HepG2 (cell line): ENCODE measurements around the gene DGCR2. TPM values are rescaled to one million over a fixed set of nuclear protein-coding genes. Genes with fewer than 3 reads are reported as not detected.

ENCODE experiments used
- ATAC-seq: fragments of 200-7000 bp; cut with Tn5 transposase; 3 replicates; pipeline ENCODE4 v1.9.1; 2020; ENCODE audit warnings: mild to moderate bottlenecking, moderate library complexity
- BruUV-seq: library from RNA; stranded (reverse); fragments of 400-500 nt; replicated peaks from 2 replicates; lab custom pipeline; 2021; lab: Mats Ljungman, UMichigan
- CTCF ChIA-PET: fragments of 300-600 bp; formaldehyde crosslinking; extraction: SDS; loops from one replicate; lab custom pipeline; 2021; ENCODE audit warnings: low total read pairs, inconsistent platforms, low intra/inter-chr PET ratio; lab: Yijun Ruan, JAX
- POLR2A ChIA-PET: fragments of 350-600 bp; sonication (Branson Sonifier 250); formaldehyde crosslinking; loops from one replicate; lab custom pipeline; 2020; ENCODE audit warnings: antibody characterized with exemption, inconsistent platforms; lab: Yijun Ruan, JAX
- DNase-seq: peaks from one replicate; pipeline ENCODE4 v3.0.0-alpha.2; 2015; ENCODE audit warnings: low spot score
- FAIRE-seq: peaks from 3 replicates; lab custom pipeline; 2011; peaks lifted over from hg19 to GRCh38; lab: Jason Lieb, UNC
- H2AFZ ChIP-seq: one replicate; pipeline ENCODE4 v1.6.1; 2011; ENCODE audit warnings: low read length, inconsistent platforms
- H3K27ac ChIP-seq: fragments of 300-600 bp; 3 replicates; pipeline ENCODE4 v1.8.0; 2011; ENCODE audit warnings: mixed run types, mild to moderate bottlenecking, mixed read lengths, low read length, inconsistent platforms; ENCODE audit not compliant: insufficient read depth; ENCODE audit errors: extremely low read length
- H3K27me3 ChIP-seq, 2 experiments: fragments of 200-600 bp in 1 of 2; 2 replicates in 1 of 2; 3 replicates in 1 of 2; pipeline versions ENCODE4 v1.6.0 to v1.8.0; 2011; ENCODE audit warnings: low read length in 2 of 2, mild to moderate bottlenecking in 2 of 2, moderate library complexity in 2 of 2, inconsistent platforms in 1 of 2; ENCODE audit not compliant: insufficient read depth in 2 of 2, control insufficient read depth in 1 of 2
- H3K36me3 ChIP-seq, 2 experiments: fragments of 200-600 bp in 1 of 2; replicated peaks in 1 of 2; 2 replicates in 1 of 2; 3 replicates in 1 of 2; pipeline versions ENCODE4 v1.5.1 to v1.8.0; 2011; ENCODE audit warnings: low read length in 2 of 2, inconsistent platforms in 1 of 2; ENCODE audit not compliant: insufficient read depth in 2 of 2, control insufficient read depth in 1 of 2
- H3K4me1 ChIP-seq: 2 replicates; pipeline ENCODE4 v1.5.1; 2012; ENCODE audit warnings: low read length, inconsistent platforms; ENCODE audit not compliant: insufficient read depth
- H3K4me2 ChIP-seq: 2 replicates; pipeline ENCODE4 v1.6.0; 2011; ENCODE audit warnings: low read depth, low read length, inconsistent platforms
- H3K4me3 ChIP-seq, 3 experiments: fragments of 200-600 bp in 1 of 3; sonication (generic), shearing (Covaris generic) in 1 of 3; replicated peaks in 1 of 3; 2 replicates each; pipeline ENCODE4 v1.5.1; 2011 to 2016; ENCODE audit warnings: low read length in 3 of 3, inconsistent platforms in 2 of 3, low read depth in 2 of 3, mild to moderate bottlenecking in 2 of 3, control low read depth in 1 of 3, mixed read lengths in 1 of 3; ENCODE audit not compliant: insufficient read depth in 1 of 3
- H3K79me2 ChIP-seq: one replicate; pipeline ENCODE4 v1.6.1; 2011; ENCODE audit warnings: low read length, inconsistent platforms; ENCODE audit not compliant: insufficient read depth
- H3K9ac ChIP-seq: 2 replicates; pipeline ENCODE4 v1.6.0; 2011; ENCODE audit warnings: mild to moderate bottlenecking, low read depth, low read length, inconsistent platforms; ENCODE audit not compliant: insufficient read depth
- H3K9me3 ChIP-seq: 2 replicates; pipeline ENCODE4 v1.5.1; 2012; ENCODE audit warnings: mild to moderate bottlenecking, low read length
- H4K20me1 ChIP-seq: 2 replicates; pipeline ENCODE4 v1.6.0; 2011; ENCODE audit warnings: inconsistent platforms, mild to moderate bottlenecking, low read length, moderate library complexity; ENCODE audit not compliant: insufficient read depth
- ATF1 ChIP-seq: IDR thresholded peaks from 2 replicates; pipeline ENCODE4 v1.6.1; 2016; ENCODE audit warnings: mild to moderate bottlenecking, control low read depth
- HDAC2 ChIP-seq: sonication (generic); formaldehyde crosslinking; IDR thresholded peaks from 2 replicates; pipeline ENCODE4 v1.4.0; 2020; ENCODE audit warnings: missing genetic modification reagents
- HOXD1 ChIP-seq: sonication (generic); formaldehyde crosslinking; IDR thresholded peaks from 2 replicates; pipeline ENCODE4 v1.5.0; 2020; ENCODE audit warnings: missing genetic modification reagents
- JARID2 ChIP-seq: sonication (generic); formaldehyde crosslinking; IDR thresholded peaks from 2 replicates; pipeline ENCODE4 v1.8.1; 2023; ENCODE audit warnings: missing genetic modification reagents, inconsistent platforms; ENCODE audit not compliant: insufficient replicate concordance
- KLF6 ChIP-seq: IDR thresholded peaks from 2 replicates; pipeline ENCODE4 v1.8.0; 2016; ENCODE audit warnings: missing biosample characterization, missing genetic modification reagents
- MAFG ChIP-seq: sonication (generic); formaldehyde crosslinking; IDR thresholded peaks from 2 replicates; pipeline ENCODE4 v1.5.1; 2020; ENCODE audit warnings: mild to moderate bottlenecking, missing genetic modification reagents
- MAX ChIP-seq: IDR thresholded peaks from 2 replicates; pipeline ENCODE4 v1.6.1; 2012; ENCODE audit warnings: inconsistent platforms
- MBNL3 ChIP-seq: fragments of 250-450 bp; sonication (Bioruptor Pico); conservative IDR thresholded peaks from 2 replicates; pipeline ENCODE4 v1.8.0; 2022; ENCODE audit warnings: mild to moderate bottlenecking, inconsistent platforms
- MYPOP ChIP-seq: sonication (generic); formaldehyde crosslinking; IDR thresholded peaks from 2 replicates; pipeline ENCODE4 v1.8.1; 2023; ENCODE audit warnings: mild to moderate bottlenecking, moderate library complexity, missing genetic modification reagents
- NR2F6 ChIP-seq, 2 experiments: IDR thresholded peaks; 2 replicates each; pipeline ENCODE4 v1.6.1; 2016; ENCODE audit warnings: antibody characterized with exemption in 1 of 2, mild to moderate bottlenecking in 1 of 2
- PHF8 ChIP-seq: sonication (generic); formaldehyde crosslinking; IDR thresholded peaks from 2 replicates; pipeline ENCODE4 v1.5.0; 2020; ENCODE audit warnings: missing genetic modification reagents
- POLR2AphosphoS5 ChIP-seq: IDR thresholded peaks from 2 replicates; pipeline ENCODE4 v1.6.1; 2012; ENCODE audit warnings: low read depth, low read length
- RXRA ChIP-seq: sonication (generic); formaldehyde crosslinking; IDR thresholded peaks from 2 replicates; pipeline ENCODE4 v1.5.1; 2020; ENCODE audit warnings: missing genetic modification reagents
- SALL2 ChIP-seq: sonication (generic); formaldehyde crosslinking; IDR thresholded peaks from 2 replicates; pipeline ENCODE4 v1.8.1; 2023; ENCODE audit warnings: mild to moderate bottlenecking, missing genetic modification reagents, inconsistent platforms
- SIN3A ChIP-seq: IDR thresholded peaks from 2 replicates; pipeline ENCODE4 v1.6.1; 2011; ENCODE audit warnings: low read depth, mild to moderate bottlenecking, control low read depth, low read length, borderline replicate concordance
- SP4 ChIP-seq: sonication (generic); formaldehyde crosslinking; IDR thresholded peaks from 2 replicates; pipeline ENCODE4 v1.8.1; 2023; ENCODE audit warnings: mild to moderate bottlenecking, missing genetic modification reagents
- ZNF10 ChIP-seq: sonication (generic); formaldehyde crosslinking; IDR thresholded peaks from 2 replicates; pipeline ENCODE4 v1.4.0; 2020; ENCODE audit warnings: mild to moderate bottlenecking, low read depth, missing genetic modification reagents, borderline replicate concordance
- WGBS: methylation state at CpG from one replicate; pipeline ENCODE4 v1.1.6; 2017; ENCODE audit warnings: low lambda C conversion rate; 5-methylcytosine and 5-hydroxymethylcytosine counted together
- in situ Hi-C: cut with HindIII; loops from 2 replicates; pipeline ENCODE4 v1.10.0; 2017; ENCODE audit warnings: low pct_unique_long_range_greater_than_20kb; ENCODE audit not compliant: extremely low pct_ligation_motif_present
- intact Hi-C: fragments of 100-400 bp; cut with micrococcal nuclease; formaldehyde crosslinking; loops from one replicate; pipeline ENCODE4 v1.10.0; 2022; ENCODE audit not compliant: unreplicated experiment
- polyA plus RNA-seq, 8 experiments: library from polyadenylated mRNA; depleted of rRNA in 3 of 8; stranded (reverse) in 7 of 8; unstranded in 1 of 8; fragments of >200 nt; fragmentation: Illumina TruSeq in 4 of 8; extraction: Trizol in 4 of 8; gene quantifications; 2 replicates each; pipeline versions ENCODE4 v1.2.1 to v1.2.3, GENCODE V29; 2011 to 2016; ENCODE audit warnings: low read depth in 4 of 8, missing spikeins in 1 of 8, mixed read lengths in 1 of 8; ENCODE audit not compliant: insufficient read depth in 1 of 8
- total RNA-seq, 5 experiments: library from RNA; depleted of rRNA; stranded (reverse); fragments of >200 nt; fragmentation: Illumina TruSeq; extraction: Trizol; gene quantifications; 2 replicates each; pipeline ENCODE4 v1.2.3, GENCODE V29; 2016; ENCODE audit warnings: low read depth in 1 of 5

DGCR2 gene
- total and polyA plus RNA-seq, 2 of the 13 experiments (the other 11 are each of a cell fraction or from before 2014, with no cell fraction given), result 23.1 to 35.3 TPM

- intact Hi-C loops, result no loop called here
- FAIRE-seq (no peak), ATAC-seq (no peak), DNase-seq (no peak)
- Histone ChIP-seq H3K9me3 (no peaks in the 10 kb centered on the region), H3K9ac (no peak overlapping the region), H3K4me1 (peaks cover 59% of the 10 kb centered on the region), H4K20me1 (peaks cover 23% of the 10 kb centered on the region), H3K27me3 (peaks cover 3 to 43% of the 10 kb centered on the region in 2 experiments; a peak in 4 of 5 replicates), H3K36me3 (peaks cover 2 to 4% of the 10 kb centered on the region in 2 experiments; a peak in 1 of 5 replicates), H3K4me3 (no peak overlapping the region), H3K27ac (no peak overlapping the region), H3K79me2 (peaks cover 27% of the 10 kb centered on the region), H3K4me2 (no peak overlapping the region), H2AFZ (no peak overlapping the region)
- in situ Hi-C loops, result no loop called here
- WGBS, result 45% methylated on average over 3 of the region's 4 CpGs
- ChIA-PET POLR2A (no interaction called here), CTCF (no interaction called here)
- BruUV-seq, result no TSS peak
- TF ChIP-seq SALL2 (CRISPR knock-in tag) (no peak), MYPOP (CRISPR knock-in tag) (no peak), MAFG (no peak), SIN3A (no peak), PHF8 (CRISPR knock-in tag) (no peak), HOXD1 (CRISPR knock-in tag) (no peak), RXRA (CRISPR knock-in tag) (no peak), SP4 (CRISPR knock-in tag) (no peak), NR2F6 (IDR thresholded peaks at IDR 0.05) (no peak), NR2F6 (CRISPR knock-in tag; IDR thresholded peaks at IDR 0.05) (no peak), KLF6 (no peak), HDAC2 (no peak), ATF1 (CRISPR knock-in tag) (no peak), POLR2AphosphoS5 (no peak), JARID2 (no peak), MAX (no peak), MBNL3 (no peak), ZNF10 (CRISPR knock-in tag) (no peak)
These were observed 1.7 kb upstream of the DGCR2 start for GRCh38 chr22:19123936-19124335.
